ENCODE data around the gene TWF2. TPM values are rescaled to one million over a fixed set of nuclear protein-coding genes. Genes with fewer than 3 reads are reported as not detected.
"Not testable (repeated sequence)": the region's sequence is repeated elsewhere in the genome, so short reads cannot be mapped to it uniquely, and the experiment has no call there.

TWF2 gene
- total RNA-seq (2014; rRNA removed; shearing (Covaris generic)) = 103 and 109 TPM in 2 replicates

DNA sequence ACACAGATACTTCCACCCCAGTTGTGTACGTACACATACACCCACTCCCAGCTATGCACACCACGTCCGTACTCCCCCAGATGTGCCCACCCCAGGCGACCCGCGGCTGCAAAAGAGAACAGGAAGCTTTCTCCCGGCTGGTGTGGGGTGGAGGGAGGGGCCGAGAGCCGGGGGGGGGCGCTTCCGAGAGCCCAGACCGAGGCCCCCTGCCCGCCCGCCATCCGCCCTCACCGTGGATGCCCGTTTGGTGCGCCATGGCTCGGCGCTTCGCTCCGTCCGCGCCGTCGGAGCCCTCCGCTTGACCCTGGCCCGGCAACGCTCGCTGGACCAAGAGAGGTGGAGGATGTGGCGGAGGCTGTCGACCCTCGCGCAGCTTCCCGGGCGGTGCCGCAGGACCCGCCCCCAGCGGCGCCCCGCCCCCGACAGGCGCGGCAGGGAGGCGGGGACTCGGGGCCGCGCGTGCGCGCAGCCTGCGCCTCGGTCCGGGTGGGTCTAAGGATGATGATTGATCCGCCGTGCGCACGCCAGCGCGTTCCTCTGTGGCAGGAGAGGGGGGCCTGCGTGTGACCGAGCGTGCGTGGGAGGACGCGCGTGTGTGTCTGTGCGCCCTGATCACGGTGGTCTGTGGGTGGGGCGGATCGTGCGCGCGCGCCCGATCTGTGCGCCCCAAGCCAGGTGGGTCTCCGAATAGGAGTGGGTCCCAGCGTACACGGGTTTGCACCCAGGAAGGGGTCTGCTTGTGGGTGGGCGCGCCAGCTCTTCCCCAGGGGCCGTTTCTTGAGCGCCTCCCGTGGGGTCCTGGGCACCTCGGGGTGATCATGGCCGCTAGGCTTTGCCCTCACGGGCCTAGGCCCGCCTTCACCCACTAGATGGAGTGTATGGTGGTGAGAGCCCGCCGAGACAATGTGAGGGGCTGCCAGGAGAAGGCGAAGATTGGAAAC lies at the start of gene TWF2:
Gene TWF2 (minus strand): TSS at position 398 of the 941 bp plus-strand sequence. CDS start 142 bp downstream, at position 256.
- peak; percentile 85 for DNase-seq (ENCODE audit: low read depth)

DNA sequence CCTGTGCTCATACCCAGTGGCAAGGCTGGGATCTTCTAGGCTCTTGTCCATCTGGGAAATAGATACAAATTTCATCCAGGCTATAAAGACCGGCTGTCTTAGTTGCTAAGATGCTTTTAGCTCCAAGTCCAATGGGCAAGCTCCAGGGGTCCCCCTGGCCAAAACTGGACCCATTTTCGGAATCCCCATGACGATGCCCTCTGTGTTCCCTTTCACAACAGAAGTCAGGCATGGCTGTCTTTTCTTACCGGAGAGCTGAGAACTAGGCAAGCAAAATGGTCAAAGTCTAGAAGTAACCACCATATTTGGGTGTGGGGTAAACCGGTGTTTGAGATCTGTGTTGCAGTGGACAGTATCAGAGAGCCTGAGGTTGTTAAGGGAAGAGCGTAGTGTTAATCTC lies 49.7 kb upstream of the TWF2 start:
- no peak for DNase-seq (ENCODE audit: low read depth)

DNA sequence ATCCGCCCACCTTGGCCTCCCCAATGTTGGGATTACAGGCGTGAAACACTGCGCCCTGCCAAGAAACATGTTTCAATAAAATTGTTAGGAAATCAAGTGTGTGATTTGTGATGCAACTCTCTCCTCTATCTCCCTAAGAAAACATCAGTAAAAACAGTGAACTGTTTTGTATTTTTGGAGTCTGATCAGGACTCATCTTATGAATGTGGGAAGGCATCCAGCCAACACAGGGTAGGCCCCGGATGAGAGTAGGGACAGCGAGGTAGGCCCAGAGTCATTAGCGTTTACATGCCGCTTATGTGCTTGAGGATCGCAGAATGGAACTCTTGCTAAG lies 47.8 kb upstream of the TWF2 start:
- DNase-seq (ENCODE audit: low read depth) = no peak

DNA sequence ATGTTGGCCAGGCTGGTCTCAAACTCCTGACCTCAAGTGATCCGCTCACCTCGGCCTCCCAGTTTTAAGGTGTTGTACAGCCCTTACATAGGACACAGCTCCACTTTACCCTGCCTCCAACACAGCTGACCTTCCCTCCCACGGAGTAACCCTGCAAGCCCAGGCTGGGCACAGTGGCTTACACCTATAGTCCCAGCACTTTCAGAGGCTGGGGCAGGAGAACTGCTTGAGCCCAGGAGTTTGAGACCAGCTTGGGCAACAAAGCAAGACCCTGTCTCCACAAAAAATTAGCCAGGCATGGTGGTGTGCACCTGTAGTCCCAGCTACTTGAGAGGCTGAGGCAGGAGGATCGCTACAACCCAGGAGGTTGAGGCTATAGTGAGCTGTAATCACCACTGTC lies 45.1 kb upstream of the TWF2 start:
- not testable (repeated sequence) for DNase-seq (ENCODE audit: low read depth)

DNA sequence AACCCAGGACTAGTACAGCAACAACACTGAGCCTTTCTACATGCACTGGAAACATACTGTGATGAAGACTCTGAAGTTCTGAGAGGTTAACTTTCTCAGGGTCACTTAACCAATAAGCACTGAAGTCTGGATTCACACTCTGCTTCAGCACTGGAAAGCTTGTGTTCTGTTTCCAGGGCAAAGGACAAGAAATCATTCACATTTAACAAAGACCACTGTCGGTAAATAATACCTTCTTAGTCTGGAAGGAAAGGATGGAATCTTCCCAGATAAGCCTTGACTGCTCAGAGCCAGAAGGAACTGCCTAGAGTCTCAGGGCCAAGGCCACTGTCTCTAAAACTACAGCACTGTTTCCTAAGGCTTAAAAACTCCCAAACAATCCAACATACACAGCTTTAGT lies 44.3 kb upstream of the TWF2 start:
- DNase-seq (ENCODE audit: low read depth) = no peak

DNA sequence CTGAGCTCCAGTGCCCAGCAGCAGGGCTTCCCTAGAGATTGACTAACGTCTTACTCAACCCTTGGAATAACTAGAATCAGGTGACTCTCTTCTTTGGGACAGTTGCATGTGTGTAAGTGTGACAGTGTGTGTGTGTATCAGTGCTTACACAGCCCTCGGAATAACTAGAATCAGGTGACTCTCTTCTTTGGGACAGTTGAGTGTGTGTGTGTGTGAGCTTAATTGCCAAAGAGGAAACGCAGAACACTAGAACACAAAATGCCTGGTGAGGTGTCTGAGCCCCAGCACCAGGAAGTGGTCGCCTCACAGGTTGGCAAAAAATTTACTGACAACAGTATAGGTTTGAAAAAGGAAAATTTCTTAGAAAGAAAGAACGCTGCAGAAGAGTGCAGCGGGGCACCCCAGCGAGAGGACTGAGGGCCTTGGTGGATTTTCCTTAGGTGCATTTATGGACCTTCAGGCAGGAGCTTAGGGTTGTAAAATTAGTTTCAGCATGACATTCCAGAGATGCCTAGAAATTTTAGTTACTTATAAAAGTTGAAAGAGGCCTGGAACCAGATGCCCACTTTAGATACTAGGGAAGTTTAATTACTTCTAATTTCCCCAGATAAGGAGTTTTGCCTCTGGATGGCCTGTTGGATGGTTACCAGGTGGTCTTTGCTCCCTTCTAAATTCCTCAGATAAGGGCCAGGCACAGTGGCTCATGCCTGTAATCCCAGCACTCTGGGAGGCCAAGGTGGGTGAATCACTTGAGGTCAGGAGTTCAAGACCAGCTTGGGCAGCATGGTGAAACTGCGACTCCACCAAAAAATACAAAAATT lies 43.2 kb upstream of the TWF2 start:
- no peak for DNase-seq (ENCODE audit: low read depth)

DNA sequence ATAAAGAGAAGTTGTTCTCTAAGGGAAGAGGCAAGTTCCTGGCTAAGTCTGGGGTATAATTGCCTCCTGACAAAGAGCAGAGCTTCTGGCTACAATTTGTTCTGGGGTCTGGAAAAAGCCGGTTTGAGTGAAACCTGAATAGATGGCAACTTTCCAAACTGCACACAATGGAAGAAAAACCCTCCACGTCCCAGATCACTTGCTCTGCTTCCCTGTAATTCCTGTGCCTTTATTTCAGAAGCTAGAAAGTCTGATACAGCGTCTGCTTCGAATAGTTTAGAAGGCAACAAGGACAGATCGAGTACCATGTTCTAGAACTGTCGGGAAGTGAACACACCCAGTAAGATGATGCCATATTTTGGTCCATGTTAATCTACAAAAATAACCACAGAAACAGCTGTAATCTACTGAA lies 41.1 kb upstream of the TWF2 start:
- no peak for DNase-seq (ENCODE audit: low read depth)

DNA sequence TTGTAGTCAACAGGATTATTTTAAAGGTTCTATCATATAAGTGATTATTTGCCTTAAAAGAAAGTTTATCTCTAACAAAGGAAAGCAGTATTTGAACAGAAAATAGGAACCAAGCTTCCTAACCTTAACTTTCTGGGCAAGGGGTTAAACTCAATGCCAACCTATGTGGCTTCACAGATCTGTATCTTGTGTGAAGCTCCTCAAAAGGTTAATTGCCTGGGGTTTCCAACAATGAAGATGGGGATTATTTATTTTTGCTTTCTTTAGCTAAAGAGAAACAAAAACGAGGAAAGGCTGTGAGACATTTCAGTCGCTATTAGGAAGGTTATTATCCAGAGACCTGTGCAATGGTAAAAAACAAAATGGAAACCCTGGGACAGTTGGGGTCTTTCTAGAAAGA lies 40.6 kb upstream of the TWF2 start:
- DNase-seq (ENCODE audit: low read depth) = no peak

DNA sequence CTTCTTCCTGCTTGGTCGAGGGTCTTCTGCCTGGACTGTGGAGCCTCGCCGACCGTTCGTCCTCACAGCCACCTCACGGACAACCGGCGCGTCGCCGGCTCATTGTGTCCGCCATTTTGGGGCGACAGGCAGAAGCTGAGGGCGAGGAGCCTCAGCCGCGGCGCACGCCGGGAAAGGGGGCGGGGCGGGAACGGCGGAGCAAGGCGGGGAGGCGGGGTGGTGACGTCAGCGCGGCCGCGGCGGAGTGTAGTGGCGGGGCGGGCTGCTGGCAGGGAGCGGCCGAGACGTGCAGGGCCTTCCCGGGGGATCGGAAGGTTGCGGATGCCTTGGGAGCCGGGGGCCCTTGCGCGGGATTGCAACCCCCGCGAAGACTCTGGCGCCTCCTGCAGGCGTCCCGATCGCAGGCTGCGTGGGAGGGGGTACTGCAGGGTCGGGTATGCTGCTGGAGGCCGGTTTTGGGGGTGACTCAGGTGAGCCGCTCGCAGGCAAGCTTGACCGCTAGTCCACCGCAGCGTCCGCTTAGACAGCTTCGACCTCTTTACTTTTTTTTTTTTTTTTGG lies 39.6 kb upstream of the TWF2 start, which contains the start of gene WDR82:
Gene WDR82 (minus strand): TSS at position 140 of the 560 bp plus-strand sequence. CDS start 288 bp downstream, outside the sequence.
- DNase-seq (ENCODE audit: low read depth) = peak; percentile 97

DNA sequence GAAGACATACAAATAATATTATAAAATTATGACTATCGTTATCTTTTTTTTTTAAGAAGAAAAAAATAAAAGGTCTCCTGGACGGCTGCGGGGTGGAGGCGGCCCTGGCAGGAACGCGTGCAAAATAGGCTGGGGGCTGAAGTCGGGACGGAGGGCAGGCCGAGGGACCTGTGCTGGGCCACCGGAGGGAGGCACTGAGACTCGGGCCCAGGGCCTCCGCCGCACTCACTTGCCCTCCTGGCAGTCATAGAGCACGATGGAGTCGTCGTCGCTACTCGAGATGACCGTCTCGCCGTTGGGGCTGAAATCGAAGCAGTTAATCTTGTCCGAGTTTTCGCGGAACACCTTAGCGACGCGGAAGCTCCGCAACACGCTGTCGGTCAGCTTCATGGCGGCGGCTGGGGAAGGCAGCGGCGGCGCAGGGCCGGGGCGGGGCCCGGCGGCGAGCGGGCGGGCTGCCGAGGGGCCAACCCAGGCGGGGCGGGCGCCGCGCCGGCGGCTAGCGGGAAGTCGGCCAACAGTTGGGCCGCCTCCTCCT lies 39.1 kb upstream of the TWF2 start:
- no peak for DNase-seq (ENCODE audit: low read depth)

DNA sequence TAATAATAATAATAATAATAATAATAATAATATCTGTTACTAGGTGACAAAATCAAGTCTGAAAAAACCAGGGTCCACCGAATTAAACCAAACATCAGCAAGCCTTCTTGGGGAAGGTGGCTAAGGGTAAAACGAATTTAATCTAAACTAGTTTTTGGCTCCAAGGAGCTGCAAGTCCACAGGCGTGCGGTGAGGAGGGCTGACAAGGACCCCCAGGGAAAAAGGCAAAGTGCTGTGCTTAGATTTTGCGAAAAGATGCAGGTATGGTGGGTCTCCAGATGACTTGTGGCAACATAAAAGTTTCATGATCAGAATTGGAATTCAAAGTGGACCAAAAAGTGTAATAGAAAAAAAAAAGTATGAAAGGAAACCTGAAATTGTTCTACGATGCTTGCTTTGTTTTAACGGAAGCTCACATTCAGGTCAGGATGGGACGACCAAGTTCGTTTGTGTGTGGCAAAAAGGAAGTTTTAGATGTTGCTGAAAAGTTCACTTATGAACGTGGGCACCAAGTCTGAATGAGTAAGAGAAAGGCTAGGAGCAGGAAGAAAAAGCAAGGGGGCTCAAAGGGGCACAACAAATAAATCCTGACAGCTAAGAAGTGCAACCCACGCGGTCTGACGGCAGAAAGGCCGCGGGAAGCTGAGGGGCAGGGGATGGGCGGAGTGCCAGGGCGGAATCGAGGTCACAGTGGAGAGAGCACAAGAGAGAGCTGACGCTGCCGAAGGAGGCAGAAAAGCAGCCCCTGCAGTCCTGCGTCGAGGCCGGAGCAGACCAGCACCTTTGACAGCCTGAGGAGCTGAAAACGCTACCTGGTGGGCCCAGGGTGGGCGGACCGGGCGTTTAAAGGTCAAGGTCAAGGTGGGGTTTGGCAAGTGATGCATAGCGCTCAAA lies 38.4 kb upstream of the TWF2 start:
- DNase-seq (ENCODE audit: low read depth) = peak; percentile 73

DNA sequence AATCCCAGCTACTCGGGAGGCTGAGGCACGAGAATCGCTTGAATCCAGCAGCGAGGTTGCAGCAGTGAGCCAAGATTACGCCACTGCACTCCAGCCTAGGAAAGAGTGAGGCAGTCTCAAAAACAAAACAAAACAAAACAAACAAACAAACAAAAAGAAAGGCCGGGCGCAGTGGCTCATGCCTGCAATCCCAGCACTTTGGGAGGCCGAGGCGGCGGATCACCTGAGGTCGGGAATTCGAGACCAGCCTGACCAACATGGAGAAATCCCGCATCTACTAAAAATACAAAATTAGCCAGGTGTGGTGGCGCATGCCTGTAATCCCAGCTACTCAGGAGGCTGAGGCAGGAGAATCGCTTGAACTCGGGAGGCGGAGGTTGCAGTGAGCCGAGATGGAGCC lies 35.8 kb upstream of the TWF2 start:
- not testable (repeated sequence) for DNase-seq (ENCODE audit: low read depth)

DNA sequence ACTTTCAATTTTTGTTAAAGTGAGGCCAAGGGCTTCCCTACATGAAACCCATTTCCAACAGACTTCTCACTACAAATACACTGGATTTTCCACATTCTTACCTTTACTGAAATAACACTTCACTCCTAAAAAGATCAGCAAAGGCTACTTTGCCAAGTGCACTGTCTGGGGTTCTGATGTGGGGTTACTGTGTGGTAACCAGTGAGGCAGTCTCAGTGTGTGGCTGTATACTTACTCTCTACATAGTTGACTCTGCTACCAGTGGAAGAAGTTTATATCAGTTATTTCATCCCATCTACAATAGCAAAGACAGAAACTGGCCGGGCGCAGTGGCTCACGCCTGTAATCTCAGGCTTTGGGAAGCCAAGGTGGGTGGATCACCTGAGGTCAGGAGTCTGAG lies 33.9 kb upstream of the TWF2 start:
- no peak for DNase-seq (ENCODE audit: low read depth)

DNA sequence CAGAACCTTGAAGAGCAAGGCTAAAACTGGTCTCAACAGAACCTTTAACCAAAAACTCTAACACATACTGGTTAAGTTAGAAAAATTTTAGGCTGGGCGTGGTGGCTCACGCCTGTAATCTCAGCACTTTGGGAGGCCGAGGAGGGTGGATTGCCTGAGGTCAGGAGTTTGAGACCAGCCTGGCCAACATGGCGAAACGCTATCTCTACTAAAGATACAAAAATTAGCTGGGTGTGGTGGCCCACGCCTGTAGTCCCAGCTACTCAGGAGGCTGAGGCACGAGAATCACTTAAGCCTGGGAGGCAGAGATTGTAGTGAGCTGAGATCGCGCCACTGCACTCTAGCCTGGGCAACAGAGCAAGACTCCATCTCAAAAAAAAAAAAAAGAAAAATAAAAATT lies 33.2 kb upstream of the TWF2 start:
- DNase-seq (ENCODE audit: low read depth) = not testable (repeated sequence)

DNA sequence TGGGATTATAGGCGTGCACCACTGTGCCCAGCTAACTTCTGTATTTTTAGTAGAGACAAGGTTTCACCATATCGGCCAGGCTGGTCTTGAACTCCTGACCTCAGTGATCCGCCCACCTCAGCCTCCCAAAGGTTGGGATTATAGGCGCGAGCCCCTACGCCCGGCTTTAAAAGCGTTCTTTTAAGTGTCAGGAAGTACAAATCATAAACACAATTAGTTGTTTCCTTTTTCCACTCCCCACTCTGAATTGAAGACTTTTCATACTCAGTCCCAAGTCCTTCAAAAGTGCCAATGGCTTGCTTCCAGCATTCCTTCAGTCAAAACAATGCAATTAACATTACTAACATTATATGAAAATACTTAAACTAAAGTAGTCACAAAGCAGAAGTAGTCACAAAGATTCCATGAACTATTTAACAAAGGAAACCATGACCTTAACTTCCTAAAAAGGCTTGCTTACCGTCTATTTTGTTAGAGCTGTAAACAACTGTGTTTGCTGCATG lies 31.3 kb upstream of the TWF2 start:
- no peak for DNase-seq (ENCODE audit: low read depth)

DNA sequence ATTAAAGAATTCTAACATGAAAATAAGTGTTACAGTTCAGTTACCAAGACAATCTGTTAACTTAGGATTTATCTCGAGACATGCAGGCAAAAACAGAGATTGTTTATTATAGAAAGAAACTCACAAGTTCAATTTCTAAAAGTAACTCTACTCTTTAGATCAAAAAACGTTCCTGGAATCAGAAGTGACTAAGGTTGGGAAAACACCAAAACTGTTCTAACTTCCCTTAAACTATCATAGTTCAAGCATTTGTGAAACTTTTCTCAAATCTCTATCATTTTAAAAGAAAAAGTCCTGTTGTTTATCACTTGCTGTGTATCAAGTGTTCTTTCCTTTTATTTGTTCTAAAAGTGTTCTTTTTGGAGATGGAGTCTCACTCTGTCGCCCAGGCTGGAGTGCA lies 30.8 kb upstream of the TWF2 start:
- no peak for DNase-seq (ENCODE audit: low read depth)

DNA sequence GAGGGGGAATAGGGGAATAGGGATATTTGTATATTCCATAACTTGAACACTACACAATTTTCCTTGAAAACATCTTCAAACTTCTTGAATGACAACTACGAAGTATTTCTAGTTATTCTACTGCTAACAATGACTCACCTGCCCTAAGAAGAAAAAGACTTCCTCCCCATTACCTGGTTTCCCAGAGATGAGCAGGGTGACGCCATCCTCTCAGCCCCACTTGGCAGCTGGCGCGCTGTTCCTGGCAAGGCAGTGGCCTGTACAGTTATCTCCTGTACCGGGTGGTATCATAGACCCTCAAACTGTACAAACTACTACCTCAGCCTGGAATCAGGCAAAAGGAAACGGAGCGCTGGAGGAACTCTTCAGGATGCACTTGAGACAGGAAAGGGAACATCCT lies 29.1 kb upstream of the TWF2 start:
- no peak for DNase-seq (ENCODE audit: low read depth)

DNA sequence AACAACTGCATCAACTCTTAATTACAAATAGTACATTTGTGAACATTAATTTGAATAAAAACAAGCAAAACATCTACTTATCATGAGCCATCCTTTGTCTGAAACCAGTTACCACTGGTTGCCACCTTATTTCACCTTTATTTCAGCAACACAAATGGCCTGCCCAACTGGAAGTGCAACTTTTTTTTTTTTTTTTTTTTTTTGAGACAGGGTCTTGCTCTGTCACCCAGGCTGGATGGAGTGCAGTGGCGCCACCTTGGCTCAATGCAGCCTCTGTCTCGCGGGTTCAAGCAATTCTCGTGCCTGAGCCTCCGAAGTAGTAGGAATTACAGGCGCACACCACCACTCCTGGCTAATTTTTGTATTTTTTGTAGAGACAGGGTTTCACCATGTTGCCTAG lies 26.4 kb upstream of the TWF2 start:
- no peak for DNase-seq (ENCODE audit: low read depth)

DNA sequence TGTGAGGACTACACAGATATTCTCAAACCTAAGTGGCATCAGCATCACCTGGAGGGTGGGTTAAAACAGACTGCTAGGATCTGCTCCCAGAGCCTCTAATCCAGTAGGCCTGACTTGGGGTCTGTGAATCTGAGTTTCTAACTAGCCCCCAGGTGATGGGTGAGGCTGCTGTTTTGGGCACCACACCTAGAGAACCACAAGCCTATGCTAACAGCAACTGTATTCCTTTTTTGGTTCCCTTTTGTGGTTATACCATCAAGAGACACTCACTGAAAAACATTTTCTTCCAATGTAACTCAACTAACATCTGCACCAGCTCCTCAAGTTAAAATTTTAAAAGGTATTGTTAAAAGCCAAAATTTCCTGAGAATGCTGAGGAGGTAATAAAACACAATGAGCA lies 23.5 kb upstream of the TWF2 start:
- DNase-seq (ENCODE audit: low read depth) = no peak

DNA sequence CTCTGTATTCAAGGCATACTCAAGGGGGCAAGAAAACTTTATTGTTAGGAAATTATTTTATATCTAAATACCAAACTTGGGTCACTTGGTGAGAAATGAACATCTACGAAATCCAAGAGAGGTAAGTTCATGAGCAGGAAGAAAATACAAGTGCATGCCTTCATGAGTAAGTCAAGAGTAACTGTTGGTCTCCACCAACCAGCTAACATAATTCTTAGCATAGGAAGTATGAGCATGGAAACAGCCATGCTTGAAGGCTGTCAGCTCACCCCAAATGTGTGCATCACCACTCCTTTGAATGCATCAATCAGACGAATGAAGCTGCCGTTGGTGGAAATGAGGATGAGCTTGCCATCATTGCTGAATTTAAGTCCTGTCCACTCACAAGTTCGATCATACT lies 20.5 kb upstream of the TWF2 start:
- DNase-seq (ENCODE audit: low read depth) = no peak

DNA sequence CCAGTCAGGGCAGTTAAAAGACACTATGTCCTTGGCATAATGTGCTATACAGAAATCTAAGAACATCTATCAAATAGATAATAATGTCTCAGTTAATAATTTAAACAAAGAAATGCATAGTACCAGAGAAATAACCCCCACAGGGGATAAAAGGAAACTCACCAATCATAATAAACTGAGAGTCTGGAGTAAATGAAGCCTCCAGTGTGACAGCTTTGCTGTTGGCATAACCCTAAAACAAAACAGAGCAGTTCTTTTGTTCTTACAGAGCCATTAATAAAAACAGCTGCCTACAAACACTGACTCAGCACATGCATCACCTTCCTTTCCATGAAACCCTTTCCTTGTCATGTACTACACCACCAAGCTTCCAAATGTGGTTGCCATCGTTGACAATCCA lies 20.1 kb upstream of the TWF2 start:
- DNase-seq (ENCODE audit: low read depth) = no peak
